Choroid plexus epithelial cell (primary cell): ENCODE measurements around the gene AKR1C1.
"Not testable (repeated sequence)": the region's sequence is repeated elsewhere in the genome, so short reads cannot be mapped to it uniquely, and the experiment has no call there.

Experiments used
- DNase-seq: peaks from one replicate; pipeline ENCODE4 v3.0.0-alpha.2; 2010; ENCODE audit warnings: low read depth
- H3K4me3 ChIP-seq: 2 replicates; pipeline ENCODE4 v1.5.1; 2011; ENCODE audit warnings: low read depth, mild to moderate bottlenecking, control low read depth, low read length, moderate library complexity
- CTCF ChIP-seq: conservative IDR thresholded peaks from 2 replicates; pipeline ENCODE4 v1.5.1; 2011; ENCODE audit warnings: low read depth, mild to moderate bottlenecking, control low read depth, inconsistent platforms, low read length, moderate library complexity

The AKR1C1 gene

DNA sequence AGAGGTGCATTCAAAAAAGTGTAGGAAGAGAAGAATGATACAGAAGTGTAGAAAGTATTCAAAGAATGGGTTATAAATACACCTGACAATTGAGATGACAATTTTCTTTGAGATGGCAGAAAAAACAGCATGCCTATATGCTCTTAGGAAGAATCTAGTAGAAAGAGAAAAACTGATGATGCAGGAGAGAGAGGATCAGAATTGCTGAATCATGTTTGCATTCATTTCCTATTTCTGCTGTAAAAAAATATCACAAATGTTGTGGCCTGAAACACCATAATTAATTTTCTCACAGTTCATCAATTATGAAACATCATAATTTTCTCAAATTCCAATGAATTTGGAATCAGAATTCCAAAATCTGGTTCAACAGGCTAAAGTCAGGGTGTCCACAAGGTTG lies 9.8 kb upstream of the AKR1C1 start:
- H3K4me3 ChIP-seq, result no peak overlapping the region
- no peak for DNase-seq
- no peak for TF ChIP-seq CTCF

- not testable (repeated sequence) for H3K4me3 ChIP-seq, DNase-seq
These were observed 7.1 kb upstream of the AKR1C1 start for GRCh38 chr10:4956088-4956487.

DNA sequence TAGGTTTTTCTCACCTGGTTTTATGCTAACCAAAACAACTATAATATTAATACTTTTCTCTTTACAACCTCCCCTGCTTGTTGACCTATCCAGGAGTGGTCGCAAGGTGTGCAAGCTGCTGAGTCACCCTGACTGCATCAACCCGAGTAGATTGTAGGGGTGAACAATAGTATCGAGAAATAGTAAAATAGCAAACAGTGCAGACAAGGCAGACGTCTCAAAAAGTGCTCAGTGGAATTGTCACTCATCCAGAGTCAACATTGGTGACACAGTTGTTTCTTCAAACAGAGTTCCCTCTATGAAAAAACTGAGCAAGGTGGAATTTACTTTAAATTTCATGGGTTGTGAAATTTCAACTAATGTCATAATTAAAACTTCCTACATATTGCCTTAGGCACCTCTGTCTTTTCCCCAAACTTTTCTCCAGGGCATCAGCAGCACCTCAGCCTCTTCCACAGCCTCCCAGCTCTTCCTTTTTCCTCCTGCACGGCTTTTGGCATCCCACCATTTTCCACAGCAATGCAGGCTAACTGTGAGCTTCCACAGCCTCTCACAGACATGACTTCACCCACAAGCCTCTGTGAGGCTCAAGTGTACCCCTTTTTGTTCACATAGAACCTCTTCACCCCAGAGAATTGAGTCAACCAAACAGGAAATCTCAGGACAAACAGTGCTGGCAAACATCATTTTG lies 6.1 kb upstream of the AKR1C1 start:
- DNase-seq, H3K4me3 ChIP-seq: not testable (repeated sequence)

- H3K4me3 ChIP-seq, DNase-seq: not testable (repeated sequence)
These were observed 1.7 kb upstream of the AKR1C1 start for GRCh38 chr10:4961558-4961957.

DNA sequence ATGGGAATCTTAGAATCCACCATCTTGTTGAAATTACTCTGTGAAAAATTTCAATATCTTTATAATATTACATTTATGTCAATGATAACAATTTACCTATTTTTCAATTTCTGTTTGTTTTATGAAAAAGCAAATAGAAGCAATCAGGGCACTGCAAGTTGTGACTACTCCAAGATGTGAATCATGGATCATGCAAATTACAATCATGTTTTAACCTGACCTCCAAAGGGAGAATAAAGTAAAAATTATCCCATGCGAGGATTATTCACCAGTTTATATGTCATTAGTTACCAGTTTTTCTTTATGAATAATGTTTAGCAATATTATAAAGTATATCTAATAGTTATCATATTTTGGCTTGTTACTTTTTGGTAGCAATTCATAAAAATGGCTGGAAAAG lies 907 bp upstream of the AKR1C1 start:
- DNase-seq, H3K4me3 ChIP-seq: not testable (repeated sequence)

DNA sequence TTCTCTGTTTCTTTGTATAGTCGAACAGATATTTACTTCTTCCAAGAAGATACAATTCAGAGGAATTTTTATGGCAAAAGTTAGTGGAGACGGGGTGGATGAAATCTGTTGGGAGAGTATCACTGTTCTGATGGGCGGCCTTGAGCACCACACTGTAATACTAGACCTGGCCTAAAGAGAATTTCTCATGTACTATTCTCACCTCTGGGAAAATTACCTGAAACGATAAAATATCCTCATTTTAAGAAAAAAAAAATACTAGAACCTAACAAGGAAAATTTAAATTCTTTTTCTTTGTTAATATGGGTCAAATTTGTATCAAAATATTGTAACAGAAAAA lies 570 bp downstream of the AKR1C1 start:
- DNase-seq, H3K4me3 ChIP-seq: not testable (repeated sequence)

GRCh38 chr10:4965763-4966162 lies 2.5 kb downstream of the AKR1C1 start:
- not testable (repeated sequence) for H3K4me3 ChIP-seq, DNase-seq

DNA sequence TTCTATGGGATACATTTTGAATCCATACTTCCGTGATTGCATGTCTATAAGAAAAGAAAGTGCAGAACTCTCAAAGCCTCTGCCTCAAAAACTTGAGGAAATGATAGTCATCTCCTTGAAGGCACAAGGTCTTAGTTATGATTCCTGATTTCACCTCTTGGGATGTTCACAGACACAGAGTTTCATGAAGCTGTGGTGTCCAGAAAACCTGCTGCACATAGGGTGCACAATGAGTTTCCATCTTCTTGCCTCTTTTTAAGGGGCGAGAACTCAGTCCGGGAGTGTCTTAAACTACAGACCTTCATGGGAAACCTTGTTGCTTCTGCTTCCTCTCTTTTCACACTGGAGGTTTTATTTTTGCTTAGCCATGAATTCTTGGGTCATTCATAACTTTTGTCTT lies 4.0 kb downstream of the AKR1C1 start:
- H3K4me3 ChIP-seq, result not testable (repeated sequence)

DNA sequence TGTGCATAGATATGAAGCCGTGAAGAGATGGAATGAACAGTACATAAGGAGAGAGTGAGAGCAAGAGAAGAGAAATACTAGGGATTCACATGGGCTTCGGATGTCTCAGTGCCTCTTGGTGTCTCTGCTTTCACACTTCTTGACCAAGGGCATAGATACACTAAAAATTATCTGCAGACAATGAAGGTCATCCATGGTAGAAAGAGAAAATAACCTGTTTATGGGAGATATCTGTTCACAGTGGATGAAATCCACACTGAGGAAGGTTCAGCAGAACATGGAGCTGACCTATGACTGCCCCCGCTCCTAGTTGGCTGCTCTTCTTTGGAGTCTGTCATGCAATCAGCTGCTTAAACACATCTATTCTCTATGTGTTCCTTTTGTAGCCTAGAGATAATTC lies 6.1 kb downstream of the AKR1C1 start:
- DNase-seq, H3K4me3 ChIP-seq: not testable (repeated sequence)

More for the DNA sequence above, 4.0 kb downstream of the AKR1C1 start:
- not testable (repeated sequence) for DNase-seq

GRCh38 chr10:4970362-4970761 lies 7.1 kb downstream of the AKR1C1 start:
- DNase-seq, H3K4me3 ChIP-seq: not testable (repeated sequence)

- DNase-seq, H3K4me3 ChIP-seq: not testable (repeated sequence)
These were observed 9.3 kb downstream of the AKR1C1 start for GRCh38 chr10:4972369-4973142.

GRCh38 chr10:4973294-4973693 lies 10.1 kb downstream of the AKR1C1 start:
- not testable (repeated sequence) for DNase-seq

GRCh38 chr10:4974400-4974799 lies 11.2 kb downstream of the AKR1C1 start:
- not testable (repeated sequence) for DNase-seq, H3K4me3 ChIP-seq

More at GRCh38 chr10:4973294-4973693, 10.1 kb downstream of the AKR1C1 start:
- H3K4me3 ChIP-seq, result not testable (repeated sequence)

DNA sequence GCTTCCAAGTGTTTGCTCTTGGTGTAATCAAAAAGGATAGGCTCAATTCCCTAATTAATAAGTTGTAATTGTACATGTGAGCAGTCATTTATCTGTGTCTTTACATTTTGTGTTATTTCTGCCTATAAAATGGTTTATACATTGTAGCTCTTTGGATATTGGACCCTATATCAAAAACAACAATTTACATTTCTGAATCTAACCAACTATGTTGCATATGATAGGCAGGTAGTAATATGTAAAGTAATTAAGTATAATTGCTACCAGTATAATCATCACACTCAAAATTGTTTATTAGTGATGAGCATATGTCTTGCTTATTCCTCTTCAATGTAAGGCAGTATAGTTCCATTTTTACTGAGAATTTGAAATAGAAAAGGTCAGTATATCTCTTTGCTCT lies 13.8 kb downstream of the AKR1C1 start:
- TF ChIP-seq CTCF, result no peak
- no peak for DNase-seq
- H3K4me3 ChIP-seq, result no peak overlapping the region
